ENCODE data around the gene OPRD1.
A peak's percentile ranks its signal among the peaks of the same experiment; 100 is the strongest.

The OPRD1 gene

DNA sequence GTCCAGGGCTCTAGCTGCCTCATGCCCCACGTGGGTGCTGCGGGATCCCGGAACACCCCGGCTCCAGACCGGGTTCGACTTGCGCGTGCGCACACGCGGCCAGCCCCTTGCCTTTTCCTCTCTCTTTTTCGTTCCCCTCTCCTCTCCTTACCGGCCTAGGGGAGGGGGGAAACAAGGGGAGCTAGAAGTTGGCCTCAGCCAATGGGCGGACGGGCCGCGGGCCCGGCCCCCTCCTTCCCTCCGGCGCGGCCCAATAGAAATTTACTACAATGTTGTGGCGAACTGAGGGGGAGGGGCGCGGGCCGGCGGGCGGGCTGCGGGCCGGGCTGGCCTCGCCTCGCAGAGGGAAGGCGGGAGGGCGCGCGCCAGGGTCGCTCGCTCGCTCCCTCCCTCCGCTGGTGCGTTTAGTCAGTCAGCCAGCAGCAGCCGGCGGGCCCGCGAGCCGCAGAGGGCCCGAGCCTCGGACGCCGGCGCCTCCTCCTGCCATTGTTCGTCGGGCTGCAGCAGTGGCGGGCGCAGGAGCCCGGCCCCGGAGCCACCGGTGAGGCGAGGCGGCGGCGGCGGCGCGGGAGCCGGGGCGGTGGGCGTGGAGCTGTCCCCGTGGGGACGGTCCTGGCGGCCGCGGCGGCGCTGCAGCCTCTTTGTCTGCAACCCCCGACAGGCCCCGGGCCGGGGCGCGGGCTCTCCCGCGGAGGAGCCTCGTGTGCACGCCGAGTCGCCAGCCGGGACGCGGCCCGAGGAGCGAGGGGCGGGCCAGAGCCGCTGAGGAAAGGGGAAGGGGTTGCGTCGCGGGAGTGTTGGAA, 102.5 kb downstream of the OPRD1 start, which contains the start of gene EPB41:
EPB41 (plus strand) TSS at position 342 of the 803 bp plus-strand sequence. CDS start 72,869 bp downstream, outside the sequence.
- DNase-seq, result peak; percentile 87

DNA sequence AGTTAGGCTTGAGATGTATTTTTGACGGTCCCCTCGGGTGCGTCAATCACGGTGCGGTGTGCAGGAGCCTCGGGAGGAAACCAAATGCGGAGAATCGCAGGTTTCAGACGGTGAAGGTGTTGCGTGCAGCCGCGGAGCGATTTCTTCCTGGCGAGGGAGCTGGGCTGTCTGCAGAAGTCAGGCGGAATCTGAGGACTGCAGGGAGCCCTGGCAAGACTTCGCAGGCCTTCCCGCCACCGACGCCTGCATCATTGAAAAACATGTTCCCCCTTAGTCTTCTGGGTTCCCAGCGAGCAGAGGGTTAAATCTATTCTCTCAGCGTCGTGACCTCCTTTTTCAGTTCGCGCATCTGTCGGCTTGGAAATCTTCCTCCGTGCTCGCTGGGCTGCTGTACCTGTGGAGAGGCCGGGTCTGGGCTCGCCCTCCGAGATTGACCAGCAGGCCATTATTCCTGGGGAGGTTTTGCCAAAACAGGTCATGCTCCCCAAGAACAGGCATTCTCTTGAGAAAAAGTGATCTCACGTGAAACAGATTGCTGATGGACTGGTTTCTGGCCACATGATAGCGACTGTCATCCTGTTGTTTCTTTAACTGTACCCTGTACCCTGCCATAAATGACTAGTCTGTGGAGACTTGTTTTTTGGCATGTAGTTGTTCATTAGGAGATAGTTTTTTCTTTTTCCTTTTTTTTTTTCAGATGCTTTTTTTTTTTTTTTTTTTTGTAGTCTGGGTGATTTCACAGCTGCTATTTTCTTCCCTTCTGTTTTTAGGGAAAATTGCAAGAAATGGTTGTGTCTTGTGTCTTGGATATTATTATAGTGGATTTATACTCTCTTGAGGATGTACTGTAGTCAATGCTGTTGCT, 103.3 kb downstream of the OPRD1 start:
- peak; percentile 33 for DNase-seq

DNA sequence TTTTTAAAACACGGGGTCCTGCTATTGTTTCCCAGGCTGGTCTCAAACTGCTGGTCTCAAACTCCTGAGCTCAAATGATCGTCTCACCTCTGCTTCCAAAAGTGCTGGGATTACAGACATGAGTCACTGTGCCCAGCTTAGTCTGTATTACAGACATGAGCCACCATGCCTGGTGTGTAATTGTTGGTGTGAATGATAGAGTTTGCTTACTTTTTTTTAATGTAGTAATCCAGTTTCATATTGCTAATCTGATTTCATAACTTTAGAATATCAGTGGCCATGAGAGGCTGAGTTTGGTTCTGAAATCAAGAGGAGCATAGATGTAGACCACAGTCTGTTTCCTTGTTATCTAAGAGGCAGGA, 105.8 kb downstream of the OPRD1 start:
- DNase-seq, result peak; percentile 17
